ENCODE data around the gene SLC38A3.
"Not testable (repeated sequence)": the region's sequence is repeated elsewhere in the genome, so short reads cannot be mapped to it uniquely, and the experiment has no call there.

Gene SLC38A3

DNA sequence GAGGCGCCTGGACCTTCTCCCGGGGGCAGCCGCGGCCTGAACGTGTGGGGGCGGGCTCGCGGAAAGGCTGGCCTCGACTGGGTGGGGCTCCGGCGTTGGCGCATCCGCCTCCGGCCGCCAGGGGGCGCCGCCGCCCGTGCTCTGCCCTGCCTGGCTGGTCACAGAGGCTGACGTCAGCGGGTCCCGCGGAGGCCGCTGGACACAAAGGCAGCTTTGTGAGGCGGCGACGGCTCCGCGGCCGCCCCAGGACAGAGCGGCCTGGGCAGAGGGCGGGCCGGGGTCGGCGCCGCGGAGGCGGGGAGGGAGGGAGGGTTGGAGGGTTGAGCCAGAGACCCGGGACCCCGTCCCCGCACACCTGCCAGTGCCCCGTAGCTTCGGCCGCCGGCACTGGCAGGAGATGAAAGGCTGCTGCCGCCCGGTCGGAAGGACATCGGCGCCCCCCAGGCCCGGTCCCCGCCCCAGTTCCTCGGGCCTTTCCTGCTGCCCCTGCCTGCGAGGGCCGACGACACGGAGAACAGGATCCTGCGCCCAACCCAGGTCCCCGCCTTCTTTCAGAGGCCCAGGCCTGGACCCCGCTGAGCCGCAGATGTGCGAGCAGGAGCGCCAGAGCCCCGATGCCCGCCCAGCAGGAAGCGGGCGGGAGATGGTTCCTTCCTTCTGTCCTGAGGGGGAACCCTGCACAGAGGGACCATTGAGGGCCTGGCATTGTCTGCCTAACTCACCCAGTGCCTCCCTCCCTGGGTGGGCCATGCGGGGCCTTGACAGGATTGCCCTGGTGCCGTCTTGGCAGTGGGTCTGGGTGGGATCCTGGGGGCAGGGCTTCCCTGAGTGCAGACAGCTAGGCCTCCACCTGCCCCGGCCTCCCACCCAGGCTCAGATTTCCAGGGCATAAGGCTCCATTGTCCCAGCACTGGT is 55.2 kb downstream of the SLC38A3 start:
- TF ChIP-seq, protein P1, sequence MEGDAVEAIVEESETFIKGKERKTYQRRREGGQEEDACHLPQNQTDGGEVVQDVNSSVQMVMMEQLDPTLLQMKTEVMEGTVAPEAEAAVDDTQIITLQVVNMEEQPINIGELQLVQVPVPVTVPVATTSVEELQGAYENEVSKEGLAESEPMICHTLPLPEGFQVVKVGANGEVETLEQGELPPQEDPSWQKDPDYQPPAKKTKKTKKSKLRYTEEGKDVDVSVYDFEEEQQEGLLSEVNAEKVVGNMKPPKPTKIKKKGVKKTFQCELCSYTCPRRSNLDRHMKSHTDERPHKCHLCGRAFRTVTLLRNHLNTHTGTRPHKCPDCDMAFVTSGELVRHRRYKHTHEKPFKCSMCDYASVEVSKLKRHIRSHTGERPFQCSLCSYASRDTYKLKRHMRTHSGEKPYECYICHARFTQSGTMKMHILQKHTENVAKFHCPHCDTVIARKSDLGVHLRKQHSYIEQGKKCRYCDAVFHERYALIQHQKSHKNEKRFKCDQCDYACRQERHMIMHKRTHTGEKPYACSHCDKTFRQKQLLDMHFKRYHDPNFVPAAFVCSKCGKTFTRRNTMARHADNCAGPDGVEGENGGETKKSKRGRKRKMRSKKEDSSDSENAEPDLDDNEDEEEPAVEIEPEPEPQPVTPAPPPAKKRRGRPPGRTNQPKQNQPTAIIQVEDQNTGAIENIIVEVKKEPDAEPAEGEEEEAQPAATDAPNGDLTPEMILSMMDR (conservative IDR thresholded peaks at IDR 0.05; ENCODE audit: low read length) = peak; percentile 59
- DNase-seq (ENCODE audit: low read depth) = peak; percentile 86

DNA sequence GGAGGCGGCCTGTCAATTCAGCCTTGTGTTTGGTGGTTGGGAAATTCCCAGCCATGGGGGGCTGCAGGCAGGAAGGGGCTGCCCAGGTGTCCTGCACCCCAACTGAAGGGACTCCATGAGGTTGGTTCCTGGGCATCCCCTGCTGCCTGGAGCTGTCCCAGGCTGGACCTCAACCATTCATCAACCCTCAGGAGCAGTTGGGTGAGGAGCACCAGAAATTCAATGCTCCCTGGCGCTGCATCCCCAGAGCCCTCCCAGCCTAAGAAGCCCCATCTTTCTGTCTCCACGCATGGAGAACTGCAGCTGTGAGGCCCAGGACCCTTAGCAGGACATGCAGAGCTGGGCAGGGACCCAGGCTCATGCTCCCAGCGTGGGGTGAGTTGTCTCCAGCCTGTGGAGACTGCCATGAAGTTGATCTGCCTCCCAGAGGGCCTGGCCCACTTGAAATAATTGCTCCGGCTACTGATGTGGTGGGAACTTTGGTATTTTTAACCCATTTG is 55.9 kb downstream of the SLC38A3 start:
- TF ChIP-seq, protein P1 (conservative IDR thresholded peaks at IDR 0.05; ENCODE audit: low read length) = no peak
- H3K4me3 ChIP-seq (ENCODE audit: low read length) = peak overlapping the region; percentile 60

More for the DNA sequence above, 55.2 kb downstream of the SLC38A3 start:
- H3K4me3 ChIP-seq (ENCODE audit: low read length) = peak overlapping the region; percentile 60

DNA sequence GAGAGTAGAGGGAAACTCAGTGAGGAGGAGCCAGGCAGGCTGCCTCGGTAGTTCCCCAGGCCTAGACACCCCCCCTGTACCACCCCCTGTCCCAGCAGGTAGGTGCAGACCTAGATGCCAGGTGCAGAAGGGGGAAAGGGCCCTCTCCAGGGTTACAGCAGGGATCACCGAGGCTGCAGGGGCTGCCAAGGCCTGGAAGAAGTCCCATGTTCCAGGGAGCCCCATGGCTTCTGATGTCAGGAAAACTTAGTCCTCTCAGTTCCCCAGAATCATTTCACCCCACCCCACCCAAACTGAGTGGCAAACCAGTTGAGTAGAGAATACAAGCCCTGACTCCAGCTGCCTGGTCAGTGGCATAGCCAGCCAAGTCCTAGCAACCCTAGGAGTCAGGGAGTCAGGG is 56.4 kb downstream of the SLC38A3 start:
- no peak overlapping the region for H3K4me3 ChIP-seq (ENCODE audit: low read length)
- TF ChIP-seq, protein P1 (conservative IDR thresholded peaks at IDR 0.05; ENCODE audit: low read length) = no peak
- no peak for DNase-seq (ENCODE audit: low read depth)

More for the DNA sequence above, 55.9 kb downstream of the SLC38A3 start:
- no peak for DNase-seq (ENCODE audit: low read depth)

DNA sequence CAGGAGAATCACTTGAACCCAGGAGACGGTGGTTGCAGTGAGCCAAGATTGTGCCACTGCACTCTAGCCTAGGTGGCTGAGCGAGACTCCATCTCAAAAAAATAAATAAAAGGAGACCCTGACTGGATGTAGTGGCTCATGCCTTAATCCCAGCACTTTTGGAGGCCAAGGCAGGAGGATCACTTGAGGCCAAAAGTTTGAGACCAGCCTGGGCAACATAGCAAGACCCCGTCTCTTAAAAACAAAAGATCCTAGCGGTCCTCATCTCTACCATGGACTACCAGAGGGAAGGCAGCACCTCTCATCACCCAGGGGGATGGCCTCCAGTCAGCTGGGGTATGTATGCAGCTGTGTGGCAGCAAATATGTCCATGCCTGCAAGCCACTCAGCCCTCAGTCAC is 57.1 kb downstream of the SLC38A3 start:
- H3K4me3 ChIP-seq (ENCODE audit: low read length); DNase-seq (ENCODE audit: low read depth): not testable (repeated sequence)

DNA sequence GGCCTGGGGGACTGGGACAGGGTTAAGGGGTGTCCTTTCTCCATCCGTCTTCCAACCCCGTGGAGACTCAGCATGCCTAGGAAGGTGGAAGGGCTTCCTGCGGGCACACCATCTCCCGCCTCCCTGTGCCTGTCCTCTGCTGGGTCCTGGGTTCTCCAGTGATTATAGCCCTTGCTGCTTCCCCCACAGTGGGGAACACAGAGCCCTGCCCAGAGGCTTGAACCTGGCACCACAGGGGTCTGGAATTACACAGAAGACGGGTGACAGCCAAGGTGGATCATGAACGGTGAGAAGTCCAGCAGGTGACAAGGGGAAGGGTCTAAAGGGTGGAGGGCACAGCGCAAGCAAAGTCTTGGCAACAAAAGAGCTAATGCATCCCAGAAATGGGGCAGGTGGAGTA is 57.7 kb downstream of the SLC38A3 start:
- H3K4me3 ChIP-seq (ENCODE audit: low read length) = no peak overlapping the region
- no peak for DNase-seq (ENCODE audit: low read depth)
- TF ChIP-seq, protein P1 (conservative IDR thresholded peaks at IDR 0.05; ENCODE audit: low read length) = no peak

DNA sequence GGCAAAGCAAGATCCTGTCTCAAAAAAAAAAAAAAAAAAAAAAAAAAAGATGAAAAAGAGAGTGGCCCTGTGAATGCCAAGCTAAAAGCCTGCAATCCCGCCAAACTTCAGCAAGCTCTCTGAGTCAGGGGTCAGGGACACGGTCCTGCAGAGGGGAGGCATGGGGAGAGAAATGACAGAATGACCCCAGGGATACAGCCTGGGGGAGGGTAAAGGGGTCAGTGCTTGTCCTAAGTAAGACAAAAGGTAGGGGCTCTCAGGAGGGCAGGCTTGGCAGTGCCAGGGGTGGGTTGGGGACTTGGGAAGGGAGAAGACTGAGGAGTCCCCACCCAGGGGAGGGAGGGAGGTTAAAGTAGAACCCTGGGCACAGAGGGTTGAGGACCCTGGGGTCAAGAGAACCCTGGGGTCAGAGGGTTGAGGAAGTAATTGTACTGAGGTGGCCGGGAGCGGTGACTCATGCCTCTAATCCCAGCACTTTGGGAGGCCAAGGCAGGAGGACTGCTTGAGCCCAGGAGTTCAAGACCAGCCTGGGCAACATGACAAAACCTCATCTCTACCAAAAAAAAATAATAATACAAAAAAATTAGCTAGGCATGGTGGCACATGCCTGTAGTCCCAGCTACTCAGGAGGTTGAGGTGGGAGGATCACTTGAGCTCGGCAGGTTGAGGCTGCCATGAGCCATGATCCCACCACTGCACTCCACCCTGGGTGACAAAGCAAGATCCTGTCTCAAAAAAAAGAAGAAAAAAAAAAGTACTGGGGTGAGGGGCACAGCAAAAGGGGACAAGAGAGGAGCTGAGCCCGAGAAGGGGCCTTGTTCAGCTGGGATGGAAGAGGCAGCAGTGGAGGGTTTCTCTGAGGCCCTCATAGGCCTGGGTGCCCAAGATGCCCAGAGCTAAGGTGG is 58.7 kb downstream of the SLC38A3 start:
- TF ChIP-seq, protein P1 (conservative IDR thresholded peaks at IDR 0.05; ENCODE audit: low read length) = no peak
- no peak overlapping the region for H3K4me3 ChIP-seq (ENCODE audit: low read length)
- DNase-seq (ENCODE audit: low read depth) = no peak

DNA sequence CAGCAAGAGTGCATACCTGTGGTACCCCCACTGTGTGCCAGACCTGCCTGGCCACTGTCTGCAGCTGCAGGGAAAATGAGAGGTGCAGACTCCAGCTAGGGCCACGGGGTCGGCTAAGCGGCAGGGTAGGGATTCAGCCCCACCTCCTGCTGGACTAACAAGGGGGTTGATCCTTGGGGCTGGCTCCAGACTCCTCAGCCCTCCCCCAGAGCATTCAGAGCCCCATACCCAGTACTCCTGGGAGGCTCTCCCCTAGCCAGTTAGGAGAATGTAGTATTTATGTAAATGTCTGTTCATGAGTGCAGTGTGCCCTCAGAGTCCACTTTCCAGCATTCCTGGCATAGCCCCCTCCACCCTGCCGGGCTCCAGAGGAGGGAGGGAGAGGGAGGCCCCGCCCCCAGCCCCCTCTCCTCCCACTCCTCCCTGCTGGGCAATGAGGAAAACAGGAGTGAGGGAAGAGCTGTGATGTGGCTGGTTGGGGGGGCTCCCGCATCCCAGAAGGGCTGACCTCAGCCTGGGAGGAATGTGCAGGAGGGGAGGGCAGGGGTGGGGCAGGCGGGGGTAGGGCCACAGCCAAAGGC is 59.4 kb downstream of the SLC38A3 start:
- H3K4me3 ChIP-seq (ENCODE audit: low read length) = no peak overlapping the region; the same call in 1 of the 2 replicates
- TF ChIP-seq, protein P1 (conservative IDR thresholded peaks at IDR 0.05; ENCODE audit: low read length) = no peak
- peak; percentile 94 for DNase-seq (ENCODE audit: low read depth)

All from AG10803 (cell line).